ENCODE measurements around the gene PDE1C.

PDE1C gene

GRCh38 chr7:32088451-32088881 is 18.3 kb upstream of the PDE1C start:
- Histone ChIP-seq H3K4me1 (ENCODE audit: control insufficient read depth in 1 of 2, insufficient read depth in 2 of 2, low read length in 2 of 2) (no peaks in the 10 kb centered on the region), H3K14ac (ENCODE audit: low read length) (no peak overlapping the region), H3K23ac (ENCODE audit: low read length) (no peak overlapping the region), H4K91ac (ENCODE audit: low read depth, low read length) (no peak overlapping the region), H2AFZ (ENCODE audit: insufficient read depth, low read length, poor library complexity) (no peak overlapping the region), H2BK120ac (ENCODE audit: insufficient read depth, low read length, poor library complexity) (no peak overlapping the region), H3K9ac (ENCODE audit: low read length) (peak overlapping the region; percentile 18), H3K9me3 (ENCODE audit: insufficient read depth, low read depth, low read length) (no peaks in the 10 kb centered on the region), H3K4me2 (ENCODE audit: low read length) (no peak overlapping the region), H3K36me3 (ENCODE audit: control insufficient read depth in 1 of 2, insufficient read depth in 2 of 2, low read length in 2 of 2) (no peaks in the 10 kb centered on the region), H2BK12ac (ENCODE audit: low read length) (no peak overlapping the region), H2AK5ac (ENCODE audit: low read length) (no peak overlapping the region), H3K79me1 (ENCODE audit: low read length) (no peaks in the 10 kb centered on the region), H3K79me2 (ENCODE audit: control insufficient read depth, insufficient read depth, low read length, poor library complexity) (no peaks in the 10 kb centered on the region), H4K8ac (ENCODE audit: low read depth, low read length) (no peak overlapping the region), H3K4me3 (ENCODE audit: low read depth, low read length) (no peak overlapping the region), H2BK5ac (ENCODE audit: low read depth, low read length, poor library complexity) (no peak overlapping the region), H4K12ac (ENCODE audit: low read depth, low read length) (no peak overlapping the region), H3K27ac (ENCODE audit: low read depth, low read length) (no peak overlapping the region), H3K4ac (ENCODE audit: low read depth, low read length) (no peak overlapping the region), H3K27me3 (ENCODE audit: insufficient read depth, low read length) (no peaks in the 10 kb centered on the region), H3K18ac (ENCODE audit: low read length) (no peak overlapping the region)
- WGBS (ENCODE audit: extremely low coverage, insufficient coverage, insufficient read length), result no CpG with 5 or more reads among the region's 18 CpGs
- DNase-seq, result no peak

- Histone ChIP-seq H3K27me3 (ENCODE audit: insufficient read depth, low read length) (no peaks in the 10 kb centered on the region), H2BK12ac (ENCODE audit: low read length) (no peak overlapping the region), H3K23ac (ENCODE audit: low read length) (no peak overlapping the region), H4K12ac (ENCODE audit: low read depth, low read length) (no peak overlapping the region), H3K4ac (ENCODE audit: low read depth, low read length) (no peak overlapping the region), H3K4me2 (ENCODE audit: low read length) (no peak overlapping the region), H4K91ac (ENCODE audit: low read depth, low read length) (no peak overlapping the region), H2BK5ac (ENCODE audit: low read depth, low read length, poor library complexity) (no peak overlapping the region), H2AK5ac (ENCODE audit: low read length) (no peak overlapping the region), H3K36me3 (ENCODE audit: control insufficient read depth in 1 of 2, insufficient read depth in 2 of 2, low read length in 2 of 2) (no peaks in the 10 kb centered on the region), H3K18ac (ENCODE audit: low read length) (no peak overlapping the region), H3K4me1 (ENCODE audit: control insufficient read depth in 1 of 2, insufficient read depth in 2 of 2, low read length in 2 of 2) (no peaks in the 10 kb centered on the region), H2AFZ (ENCODE audit: insufficient read depth, low read length, poor library complexity) (no peak overlapping the region), H3K4me3 (ENCODE audit: low read depth, low read length) (no peak overlapping the region), H3K9ac (ENCODE audit: low read length) (no peak overlapping the region), H3K79me1 (ENCODE audit: low read length) (no peaks in the 10 kb centered on the region), H3K27ac (ENCODE audit: low read depth, low read length) (no peak overlapping the region), H3K79me2 (ENCODE audit: control insufficient read depth, insufficient read depth, low read length, poor library complexity) (no peaks in the 10 kb centered on the region), H3K9me3 (ENCODE audit: insufficient read depth, low read depth, low read length) (peaks cover 3% of the 10 kb centered on the region), H3K14ac (ENCODE audit: low read length) (no peak overlapping the region), H4K8ac (ENCODE audit: low read depth, low read length) (no peak overlapping the region), H2BK120ac (ENCODE audit: insufficient read depth, low read length, poor library complexity) (no peak overlapping the region)
- WGBS (ENCODE audit: extremely low coverage, insufficient coverage, insufficient read length), result no CpG with 5 or more reads among the region's 6 CpGs
- no peak for DNase-seq
These were observed 9.3 kb upstream of the PDE1C start for GRCh38 chr7:32079510-32079909.

DNA sequence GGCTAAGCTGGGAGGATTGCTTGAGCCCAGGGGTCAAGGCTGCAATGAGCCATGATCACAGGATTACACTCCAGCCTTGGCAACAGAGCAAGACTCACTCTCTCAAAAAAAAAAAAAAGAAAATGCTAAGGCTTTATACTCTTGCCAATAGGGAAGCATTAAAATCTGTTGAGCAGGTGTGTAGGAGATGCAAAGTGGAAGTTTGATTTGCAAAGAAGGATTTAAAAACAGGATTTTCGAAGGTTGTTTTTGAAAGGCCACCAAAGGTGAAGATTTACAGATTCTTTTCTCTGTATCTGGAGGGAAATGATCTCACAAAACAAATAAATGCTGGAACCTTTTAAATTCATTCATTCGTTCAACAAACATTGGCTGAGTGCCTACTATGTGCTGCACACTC is 8.6 kb upstream of the PDE1C start:
- no peak overlapping the region for H2AK5ac ChIP-seq (ENCODE audit: low read length)
- H3K79me1 ChIP-seq (ENCODE audit: low read length), result no peaks in the 10 kb centered on the region
- no CpG with 5 or more reads among the region's 2 CpGs for WGBS (ENCODE audit: extremely low coverage, insufficient coverage, insufficient read length)
- peaks cover 3% of the 10 kb centered on the region for H3K9me3 ChIP-seq (ENCODE audit: insufficient read depth, low read depth, low read length)
- no peaks in the 10 kb centered on the region for H3K4me1 ChIP-seq (ENCODE audit: control insufficient read depth in 1 of 2, insufficient read depth in 2 of 2, low read length in 2 of 2)
- no peak overlapping the region for H4K12ac ChIP-seq (ENCODE audit: low read depth, low read length)
- no peak overlapping the region for H3K4ac ChIP-seq (ENCODE audit: low read depth, low read length)
- no peaks in the 10 kb centered on the region for H3K27me3 ChIP-seq (ENCODE audit: insufficient read depth, low read length)
- H3K9ac ChIP-seq (ENCODE audit: low read length), result no peak overlapping the region
- H3K23ac ChIP-seq (ENCODE audit: low read length), result no peak overlapping the region
- H2BK5ac ChIP-seq (ENCODE audit: low read depth, low read length, poor library complexity), result no peak overlapping the region
- no peak overlapping the region for H3K18ac ChIP-seq (ENCODE audit: low read length)
- H3K14ac ChIP-seq (ENCODE audit: low read length), result no peak overlapping the region
- H2BK12ac ChIP-seq (ENCODE audit: low read length), result no peak overlapping the region
- no peak for DNase-seq
- no peak overlapping the region for H2AFZ ChIP-seq (ENCODE audit: insufficient read depth, low read length, poor library complexity)
- H3K36me3 ChIP-seq (ENCODE audit: control insufficient read depth in 1 of 2, insufficient read depth in 2 of 2, low read length in 2 of 2), result no peaks in the 10 kb centered on the region
- H4K91ac ChIP-seq (ENCODE audit: low read depth, low read length), result no peak overlapping the region
- H3K4me3 ChIP-seq (ENCODE audit: low read depth, low read length), result no peak overlapping the region
- no peak overlapping the region for H3K4me2 ChIP-seq (ENCODE audit: low read length)
- H4K8ac ChIP-seq (ENCODE audit: low read depth, low read length), result no peak overlapping the region
- H2BK120ac ChIP-seq (ENCODE audit: insufficient read depth, low read length, poor library complexity), result no peak overlapping the region
- H3K79me2 ChIP-seq (ENCODE audit: control insufficient read depth, insufficient read depth, low read length, poor library complexity), result no peaks in the 10 kb centered on the region
- no peak overlapping the region for H3K27ac ChIP-seq (ENCODE audit: low read depth, low read length)

- H2BK120ac ChIP-seq (ENCODE audit: insufficient read depth, low read length, poor library complexity), result no peak overlapping the region
- no peaks in the 10 kb centered on the region for H3K4me1 ChIP-seq (ENCODE audit: control insufficient read depth in 1 of 2, insufficient read depth in 2 of 2, low read length in 2 of 2)
- H3K9me3 ChIP-seq (ENCODE audit: insufficient read depth, low read depth, low read length), result peaks cover 3% of the 10 kb centered on the region
- no peaks in the 10 kb centered on the region for H3K79me1 ChIP-seq (ENCODE audit: low read length)
- H2BK5ac ChIP-seq (ENCODE audit: low read depth, low read length, poor library complexity), result no peak overlapping the region
- H3K9ac ChIP-seq (ENCODE audit: low read length), result no peak overlapping the region
- no peak overlapping the region for H2AFZ ChIP-seq (ENCODE audit: insufficient read depth, low read length, poor library complexity)
- H3K27me3 ChIP-seq (ENCODE audit: insufficient read depth, low read length), result no peaks in the 10 kb centered on the region
- no peak overlapping the region for H3K4me2 ChIP-seq (ENCODE audit: low read length)
- no peak overlapping the region for H3K14ac ChIP-seq (ENCODE audit: low read length)
- H2AK5ac ChIP-seq (ENCODE audit: low read length), result no peak overlapping the region
- H3K4ac ChIP-seq (ENCODE audit: low read depth, low read length), result no peak overlapping the region
- no peak overlapping the region for H4K8ac ChIP-seq (ENCODE audit: low read depth, low read length)
- H3K27ac ChIP-seq (ENCODE audit: low read depth, low read length), result no peak overlapping the region
- no CpG with 5 or more reads among the region's 5 CpGs for WGBS (ENCODE audit: extremely low coverage, insufficient coverage, insufficient read length)
- H2BK12ac ChIP-seq (ENCODE audit: low read length), result no peak overlapping the region
- no peak overlapping the region for H4K12ac ChIP-seq (ENCODE audit: low read depth, low read length)
- no peaks in the 10 kb centered on the region for H3K36me3 ChIP-seq (ENCODE audit: control insufficient read depth in 1 of 2, insufficient read depth in 2 of 2, low read length in 2 of 2)
- H4K91ac ChIP-seq (ENCODE audit: low read depth, low read length), result no peak overlapping the region
- no peaks in the 10 kb centered on the region for H3K79me2 ChIP-seq (ENCODE audit: control insufficient read depth, insufficient read depth, low read length, poor library complexity)
- no peak overlapping the region for H3K18ac ChIP-seq (ENCODE audit: low read length)
- no peak overlapping the region for H3K4me3 ChIP-seq (ENCODE audit: low read depth, low read length)
- no peak overlapping the region for H3K23ac ChIP-seq (ENCODE audit: low read length)
- DNase-seq, result no peak
These were observed 7.6 kb upstream of the PDE1C start for GRCh38 chr7:32077806-32078205.
